ENCODE results near the gene PCDHGA6. TPM values are rescaled to one million over a fixed set of nuclear protein-coding genes. Genes with fewer than 3 reads are reported as not detected.
"Not testable (repeated sequence)": the region's sequence is repeated elsewhere in the genome, so short reads cannot be mapped to it uniquely, and the experiment has no call there.

Gene PCDHGA6
- total RNA-seq, 1 experiment from 2014 or later: not detected

- no peak for DNase-seq (ENCODE audit: low read depth)
- in situ Hi-C loops (cut with HindIII; ENCODE audit: low pct_unique_long_range_greater_than_20kb, low sequenced_read_pairs): no loop called here
These were observed 39.3 kb downstream of the PCDHGA6 start, which contains the start of gene PCDHGA10 for GRCh38 chr5:141412854-141413539. Gene PCDHGA10, plus strand, starts transcription at chr5:141412987. Its CDS starts 189 bp downstream, at chr5:141413176.

- in situ Hi-C loops (cut with HindIII; ENCODE audit: low pct_unique_long_range_greater_than_20kb, low sequenced_read_pairs): no loop called here
- DNase-seq (ENCODE audit: low read depth): no peak
These were observed 39.9 kb downstream of the PCDHGA6 start for GRCh38 chr5:141413540-141414069.

DNA sequence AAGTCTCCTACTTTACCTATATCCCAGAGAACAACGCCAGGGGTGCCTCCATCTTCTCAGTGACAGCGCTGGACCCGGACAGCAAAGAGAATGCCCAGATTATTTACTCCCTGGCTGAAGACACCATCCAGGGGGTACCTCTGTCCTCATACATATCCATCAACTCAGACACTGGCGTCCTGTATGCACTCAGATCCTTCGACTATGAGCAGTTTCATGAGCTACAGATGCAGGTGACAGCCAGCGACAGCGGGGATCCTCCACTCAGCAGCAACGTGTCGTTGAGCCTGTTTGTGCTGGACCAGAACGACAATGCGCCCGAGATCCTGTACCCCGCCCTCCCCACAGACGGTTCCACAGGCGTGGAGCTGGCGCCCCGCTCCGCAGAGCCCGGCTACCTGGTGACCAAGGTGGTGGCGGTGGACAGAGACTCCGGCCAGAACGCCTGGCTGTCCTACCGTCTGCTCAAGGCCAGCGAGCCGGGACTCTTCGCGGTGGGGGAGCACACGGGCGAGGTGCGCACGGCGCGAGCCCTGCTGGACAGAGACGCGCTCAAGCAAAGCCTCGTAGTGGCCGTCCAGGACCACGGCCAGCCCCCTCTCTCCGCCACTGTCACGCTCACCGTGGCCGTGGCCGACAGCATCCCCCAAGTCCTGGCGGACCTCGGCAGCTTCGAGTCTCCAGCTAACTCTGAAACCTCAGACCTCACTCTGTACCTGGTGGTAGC, 41.0 kb downstream of the PCDHGA6 start:
- DNase-seq (ENCODE audit: low read depth); in situ Hi-C loops (cut with HindIII; ENCODE audit: low pct_unique_long_range_greater_than_20kb, low sequenced_read_pairs): not testable (repeated sequence)

DNA sequence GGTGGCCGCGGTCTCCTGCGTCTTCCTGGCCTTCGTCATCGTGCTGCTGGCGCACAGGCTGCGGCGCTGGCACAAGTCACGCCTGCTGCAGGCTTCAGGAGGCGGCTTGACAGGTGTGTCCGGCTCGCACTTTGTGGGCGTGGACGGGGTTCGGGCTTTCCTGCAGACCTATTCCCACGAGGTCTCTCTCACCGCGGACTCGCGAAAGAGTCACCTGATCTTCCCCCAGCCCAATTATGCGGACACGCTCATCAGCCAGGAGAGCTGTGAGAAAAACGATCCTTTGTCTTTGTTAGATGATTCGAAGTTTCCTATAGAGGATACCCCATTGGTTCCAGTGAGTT, 41.6 kb downstream of the PCDHGA6 start:
- in situ Hi-C loops (cut with HindIII; ENCODE audit: low pct_unique_long_range_greater_than_20kb, low sequenced_read_pairs); DNase-seq (ENCODE audit: low read depth): not testable (repeated sequence)

- in situ Hi-C loops (cut with HindIII; ENCODE audit: low pct_unique_long_range_greater_than_20kb, low sequenced_read_pairs): not testable (repeated sequence)
- DNase-seq (ENCODE audit: low read depth): peak; percentile 70
These were observed 43.9 kb downstream of the PCDHGA6 start, which contains the start of gene PCDHGB7 for GRCh38 chr5:141417494-141418172. Gene PCDHGB7, plus strand, starts transcription at chr5:141417677. Its CDS starts 183 bp downstream, at chr5:141417860.

- in situ Hi-C loops (cut with HindIII; ENCODE audit: low pct_unique_long_range_greater_than_20kb, low sequenced_read_pairs): no loop called here
- DNase-seq (ENCODE audit: low read depth): no peak
These were observed 45.6 kb downstream of the PCDHGA6 start for GRCh38 chr5:141419074-141419880.

DNA sequence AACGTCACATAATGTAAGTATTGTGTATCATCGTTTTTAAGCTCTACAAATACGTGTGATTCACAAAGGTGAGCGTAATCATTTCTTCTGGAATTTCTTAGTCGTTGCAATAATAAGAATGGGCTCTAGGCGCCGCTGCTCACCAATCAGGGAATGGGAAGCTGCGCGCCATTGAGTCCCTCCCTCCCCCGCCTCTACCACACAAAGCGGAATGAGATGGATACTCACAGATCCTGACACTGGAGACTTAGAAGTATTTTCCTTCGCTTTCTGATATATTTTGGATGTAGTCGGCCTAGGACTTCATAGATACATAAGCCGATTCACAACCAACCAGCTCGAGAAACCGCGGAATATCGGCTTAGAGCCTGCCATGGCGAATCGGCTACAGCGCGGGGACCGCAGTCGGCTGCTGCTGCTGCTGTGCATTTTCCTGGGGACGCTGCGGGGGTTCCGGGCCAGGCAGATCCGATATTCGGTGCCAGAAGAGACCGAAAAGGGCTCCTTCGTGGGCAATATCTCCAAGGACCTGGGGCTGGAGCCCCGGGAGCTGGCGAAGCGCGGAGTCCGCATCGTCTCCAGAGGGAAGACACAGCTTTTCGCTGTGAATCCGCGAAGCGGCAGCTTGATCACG, 47.3 kb downstream of the PCDHGA6 start, which contains the start of gene PCDHGA11:
TSS of gene PCDHGA11 (plus strand) at position 197 of the 634 bp plus-strand sequence. CDS start at position 374, 177 bp downstream.
- in situ Hi-C loops (cut with HindIII; ENCODE audit: low pct_unique_long_range_greater_than_20kb, low sequenced_read_pairs): no loop called here
- DNase-seq (ENCODE audit: low read depth): no peak

GRCh38 chr5:141421489-141421855, 47.8 kb downstream of the PCDHGA6 start:
- in situ Hi-C loops (cut with HindIII; ENCODE audit: low pct_unique_long_range_greater_than_20kb, low sequenced_read_pairs): no loop called here
- no peak for DNase-seq (ENCODE audit: low read depth)

GRCh38 chr5:141422742-141423291, 49.1 kb downstream of the PCDHGA6 start:
- in situ Hi-C loops (cut with HindIII; ENCODE audit: low pct_unique_long_range_greater_than_20kb, low sequenced_read_pairs): no loop called here
- no peak for DNase-seq (ENCODE audit: low read depth)

- in situ Hi-C loops (cut with HindIII; ENCODE audit: low pct_unique_long_range_greater_than_20kb, low sequenced_read_pairs): no loop called here
- DNase-seq (ENCODE audit: low read depth): no peak
These were observed 54.2 kb downstream of the PCDHGA6 start for GRCh38 chr5:141427783-141428426.

Other genes starting within 250 kb of the PCDHGA6 start
- 13.9 and 17.1 TPM in 2 replicates for gene PCDHB5, start 238.7 kb upstream of the PCDHGA6 start, total RNA-seq (2014; rRNA removed; shearing (Covaris generic); ENCODE audit: low replicate concordance)
- not detected in 2 replicates for gene PCDHB6, start 223.8 kb upstream of the PCDHGA6 start, total RNA-seq (2014; rRNA removed; shearing (Covaris generic); ENCODE audit: low replicate concordance)
- 0.90 and 1.2 TPM in 2 replicates for gene PCDHB7, start 201.2 kb upstream of the PCDHGA6 start, total RNA-seq (2014; rRNA removed; shearing (Covaris generic); ENCODE audit: low replicate concordance)
- gene PCDHB8, start 196.1 kb upstream of the PCDHGA6 start, total RNA-seq (2014; rRNA removed; shearing (Covaris generic); ENCODE audit: low replicate concordance): not detected in 2 replicates
- gene PCDHB16, start 191.5 kb upstream of the PCDHGA6 start, total RNA-seq (2014; rRNA removed; shearing (Covaris generic); ENCODE audit: low replicate concordance): 3.1 and 4.1 TPM in 2 replicates
- 1.1 and 1.6 TPM in 2 replicates for gene PCDHB9, start 186.7 kb upstream of the PCDHGA6 start, total RNA-seq (2014; rRNA removed; shearing (Covaris generic); ENCODE audit: low replicate concordance)
- gene PCDHB10, start 181.5 kb upstream of the PCDHGA6 start, total RNA-seq (2014; rRNA removed; shearing (Covaris generic); ENCODE audit: low replicate concordance): 0.41 and 1.2 TPM in 2 replicates
- 0.61 TPM in 1 of 2 replicates, not detected in the other for gene PCDHB11, start 174.3 kb upstream of the PCDHGA6 start, total RNA-seq (2014; rRNA removed; shearing (Covaris generic); ENCODE audit: low replicate concordance)
- gene PCDHB12, start 165.2 kb upstream of the PCDHGA6 start, total RNA-seq (2014; rRNA removed; shearing (Covaris generic); ENCODE audit: low replicate concordance): 0.35 TPM in 1 of 2 replicates, not detected in the other
- gene PCDHB13, start 160.0 kb upstream of the PCDHGA6 start, total RNA-seq (2014; rRNA removed; shearing (Covaris generic); ENCODE audit: low replicate concordance): 0.44 and 0.93 TPM in 2 replicates
- 0.29 and 7.7 TPM in 2 replicates for gene PCDHB14, start 150.5 kb upstream of the PCDHGA6 start, total RNA-seq (2014; rRNA removed; shearing (Covaris generic); ENCODE audit: low replicate concordance)
- gene PCDHB15, start 128.5 kb upstream of the PCDHGA6 start, total RNA-seq (2014; rRNA removed; shearing (Covaris generic); ENCODE audit: low replicate concordance): not detected in 2 replicates
- gene SLC25A2, start 69.8 kb upstream of the PCDHGA6 start, total RNA-seq (2014; rRNA removed; shearing (Covaris generic); ENCODE audit: low replicate concordance): not detected in 2 replicates
- 103 and 109 TPM in 2 replicates for gene TAF7, start 53.1 kb upstream of the PCDHGA6 start, total RNA-seq (2014; rRNA removed; shearing (Covaris generic); ENCODE audit: low replicate concordance)
- 0.07 TPM in 1 of 2 replicates, not detected in the other for gene PCDHGA1, start 43.4 kb upstream of the PCDHGA6 start, total RNA-seq (2014; rRNA removed; shearing (Covaris generic); ENCODE audit: low replicate concordance)
- not detected in 2 replicates for gene PCDHGA2, start 35.1 kb upstream of the PCDHGA6 start, total RNA-seq (2014; rRNA removed; shearing (Covaris generic); ENCODE audit: low replicate concordance)
- not detected in 2 replicates for gene PCDHGA3, start 30.1 kb upstream of the PCDHGA6 start, total RNA-seq (2014; rRNA removed; shearing (Covaris generic); ENCODE audit: low replicate concordance)
- gene PCDHGB1, start 23.8 kb upstream of the PCDHGA6 start, total RNA-seq (2014; rRNA removed; shearing (Covaris generic); ENCODE audit: low replicate concordance): 0.06 TPM in 1 of 2 replicates, not detected in the other
- gene PCDHGA4, start 18.9 kb upstream of the PCDHGA6 start, total RNA-seq (2014; rRNA removed; shearing (Covaris generic); ENCODE audit: low replicate concordance): not detected in 2 replicates
- gene PCDHGB2, start 13.9 kb upstream of the PCDHGA6 start, total RNA-seq (2014; rRNA removed; shearing (Covaris generic); ENCODE audit: low replicate concordance): 0.34 TPM in 1 of 2 replicates, not detected in the other
- gene PCDHGA5, start 9.7 kb upstream of the PCDHGA6 start, total RNA-seq (2014; rRNA removed; shearing (Covaris generic); ENCODE audit: low replicate concordance): 0.24 TPM in 1 of 2 replicates, not detected in the other
- gene PCDHGB3, start 3.6 kb upstream of the PCDHGA6 start, total RNA-seq (2014; rRNA removed; shearing (Covaris generic); ENCODE audit: low replicate concordance): not detected in 2 replicates
- gene PCDHGA7, start 8.9 kb downstream of the PCDHGA6 start, total RNA-seq (2014; rRNA removed; shearing (Covaris generic); ENCODE audit: low replicate concordance): not detected in 2 replicates
- gene PCDHGB4, start 13.8 kb downstream of the PCDHGA6 start, total RNA-seq (2014; rRNA removed; shearing (Covaris generic); ENCODE audit: low replicate concordance): not detected in 2 replicates
- not detected in 2 replicates for gene PCDHGA8, start 18.7 kb downstream of the PCDHGA6 start, total RNA-seq (2014; rRNA removed; shearing (Covaris generic); ENCODE audit: low replicate concordance)
- gene PCDHGB5, start 24.1 kb downstream of the PCDHGA6 start, total RNA-seq (2014; rRNA removed; shearing (Covaris generic); ENCODE audit: low replicate concordance): not detected in 2 replicates
- not detected in 2 replicates for gene PCDHGA9, start 28.9 kb downstream of the PCDHGA6 start, total RNA-seq (2014; rRNA removed; shearing (Covaris generic); ENCODE audit: low replicate concordance)
- gene PCDHGB6, start 34.1 kb downstream of the PCDHGA6 start, total RNA-seq (2014; rRNA removed; shearing (Covaris generic); ENCODE audit: low replicate concordance): 0.75 and 1.3 TPM in 2 replicates
- 0.14 TPM in 1 of 2 replicates, not detected in the other for gene PCDHGA10, start 39.1 kb downstream of the PCDHGA6 start, total RNA-seq (2014; rRNA removed; shearing (Covaris generic); ENCODE audit: low replicate concordance)
- gene PCDHGB7, start 43.8 kb downstream of the PCDHGA6 start, total RNA-seq (2014; rRNA removed; shearing (Covaris generic); ENCODE audit: low replicate concordance): 0.03 and 0.64 TPM in 2 replicates
- gene PCDHGA11, start 47.2 kb downstream of the PCDHGA6 start, total RNA-seq (2014; rRNA removed; shearing (Covaris generic); ENCODE audit: low replicate concordance): not detected in 2 replicates
- not detected in 2 replicates for gene PCDHGA12, start 56.6 kb downstream of the PCDHGA6 start, total RNA-seq (2014; rRNA removed; shearing (Covaris generic); ENCODE audit: low replicate concordance)
- 15.4 and 27.2 TPM in 2 replicates for gene PCDHGC3, start 102.1 kb downstream of the PCDHGA6 start, total RNA-seq (2014; rRNA removed; shearing (Covaris generic); ENCODE audit: low replicate concordance)
- not detected in 2 replicates for gene PCDHGC4, start 111.1 kb downstream of the PCDHGA6 start, total RNA-seq (2014; rRNA removed; shearing (Covaris generic); ENCODE audit: low replicate concordance)
- not detected in 2 replicates for gene PCDHGC5, start 115.2 kb downstream of the PCDHGA6 start, total RNA-seq (2014; rRNA removed; shearing (Covaris generic); ENCODE audit: low replicate concordance)
- 17.0 and 43.6 TPM in 2 replicates for gene DIAPH1, start 245.1 kb downstream of the PCDHGA6 start, total RNA-seq (2014; rRNA removed; shearing (Covaris generic); ENCODE audit: low replicate concordance)

Measured in Caki2 (cell line).